Measurements from ENCODE around the gene SPEN. TPM values are rescaled to one million over a fixed set of nuclear protein-coding genes. Genes with fewer than 3 reads are reported as not detected.

The SPEN gene
- total and polyA plus RNA-seq, 9 of the 15 experiments (the other 6 are each of a cell fraction or from before 2014, with no cell fraction given) = 5.7 to 87.5 (median 27.2) TPM

DNA sequence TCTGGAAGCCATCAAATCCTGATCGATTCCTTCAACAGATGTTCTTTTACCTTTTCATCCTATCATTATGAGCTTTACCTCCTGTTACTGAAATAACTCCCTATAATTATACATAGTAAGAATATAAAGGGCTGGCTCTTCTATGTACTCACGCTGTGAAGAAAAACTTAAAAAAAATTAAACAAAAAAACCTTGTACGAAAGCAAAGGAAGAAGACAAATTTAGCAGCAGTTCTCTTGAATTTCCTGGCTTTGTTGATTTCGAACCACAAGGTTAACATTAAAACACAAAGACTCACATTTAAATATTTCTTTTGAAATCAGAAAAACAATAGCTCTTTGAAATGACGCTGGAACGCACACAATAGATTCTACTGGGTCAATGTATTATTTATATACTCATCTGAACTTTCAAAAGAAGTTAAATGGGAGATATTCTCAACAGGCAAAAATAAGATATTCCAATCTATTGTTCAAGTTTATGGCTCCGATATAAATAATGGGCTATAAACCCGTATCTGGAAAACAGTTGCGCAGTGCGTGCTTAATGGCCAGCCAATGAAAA is 13.6 kb upstream of the SPEN start (continued):
- TF ChIP-seq ZNF449 (CRISPR knock-in tag; IDR thresholded peaks at IDR 0.05) (no peak), BACH1 (tag; IDR thresholded peaks at IDR 0.05) (no peak), MXD1 (CRISPR knock-in tag; IDR thresholded peaks at IDR 0.05; ENCODE audit: borderline replicate concordance, poor library complexity, severe bottlenecking) (no peak), ZZZ3 (IDR thresholded peaks at IDR 0.05) (no peak), CCNT2 (IDR thresholded peaks at IDR 0.05; ENCODE audit: borderline replicate concordance, extremely low read depth, insufficient read length, low read depth, low read length) (no peak), BRF2 (IDR thresholded peaks at IDR 0.05; ENCODE audit: borderline replicate concordance, insufficient read depth, insufficient read length) (no peak), TAF7 (tag; IDR thresholded peaks at IDR 0.05) (no peak), TARDBP (IDR thresholded peaks at IDR 0.05) (no peak), TGIF2 (CRISPR knock-in tag; IDR thresholded peaks at IDR 0.05) (no peak), TRIM28 (IDR thresholded peaks at IDR 0.05) (no peak), ZNF717 (CRISPR knock-in tag; IDR thresholded peaks at IDR 0.05) (no peak)
- TF ChIP-seq, protein P1, sequence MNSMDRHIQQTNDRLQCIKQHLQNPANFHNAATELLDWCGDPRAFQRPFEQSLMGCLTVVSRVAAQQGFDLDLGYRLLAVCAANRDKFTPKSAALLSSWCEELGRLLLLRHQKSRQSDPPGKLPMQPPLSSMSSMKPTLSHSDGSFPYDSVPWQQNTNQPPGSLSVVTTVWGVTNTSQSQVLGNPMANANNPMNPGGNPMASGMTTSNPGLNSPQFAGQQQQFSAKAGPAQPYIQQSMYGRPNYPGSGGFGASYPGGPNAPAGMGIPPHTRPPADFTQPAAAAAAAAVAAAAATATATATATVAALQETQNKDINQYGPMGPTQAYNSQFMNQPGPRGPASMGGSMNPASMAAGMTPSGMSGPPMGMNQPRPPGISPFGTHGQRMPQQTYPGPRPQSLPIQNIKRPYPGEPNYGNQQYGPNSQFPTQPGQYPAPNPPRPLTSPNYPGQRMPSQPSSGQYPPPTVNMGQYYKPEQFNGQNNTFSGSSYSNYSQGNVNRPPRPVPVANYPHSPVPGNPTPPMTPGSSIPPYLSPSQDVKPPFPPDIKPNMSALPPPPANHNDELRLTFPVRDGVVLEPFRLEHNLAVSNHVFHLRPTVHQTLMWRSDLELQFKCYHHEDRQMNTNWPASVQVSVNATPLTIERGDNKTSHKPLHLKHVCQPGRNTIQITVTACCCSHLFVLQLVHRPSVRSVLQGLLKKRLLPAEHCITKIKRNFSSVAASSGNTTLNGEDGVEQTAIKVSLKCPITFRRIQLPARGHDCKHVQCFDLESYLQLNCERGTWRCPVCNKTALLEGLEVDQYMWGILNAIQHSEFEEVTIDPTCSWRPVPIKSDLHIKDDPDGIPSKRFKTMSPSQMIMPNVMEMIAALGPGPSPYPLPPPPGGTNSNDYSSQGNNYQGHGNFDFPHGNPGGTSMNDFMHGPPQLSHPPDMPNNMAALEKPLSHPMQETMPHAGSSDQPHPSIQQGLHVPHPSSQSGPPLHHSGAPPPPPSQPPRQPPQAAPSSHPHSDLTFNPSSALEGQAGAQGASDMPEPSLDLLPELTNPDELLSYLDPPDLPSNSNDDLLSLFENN (IDR thresholded peaks at IDR 0.05; ENCODE audit: low read depth in 2 of 2, low read length in 2 of 2) = peak in 1 of 2 experiments; percentile 11; a peak in 1 of 4 replicates
- TF ChIP-seq, protein P2, sequence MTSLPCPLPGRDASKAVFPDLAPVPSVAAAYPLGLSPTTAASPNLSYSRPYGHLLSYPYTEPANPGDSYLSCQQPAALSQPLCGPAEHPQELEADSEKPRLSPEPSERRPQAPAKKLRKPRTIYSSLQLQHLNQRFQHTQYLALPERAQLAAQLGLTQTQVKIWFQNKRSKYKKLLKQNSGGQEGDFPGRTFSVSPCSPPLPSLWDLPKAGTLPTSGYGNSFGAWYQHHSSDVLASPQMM (CRISPR knock-in tag; IDR thresholded peaks at IDR 0.05) = no peak

Data from K562 (cell line).